Upper lobe of left lung (tissue), 4 donors: ENCODE data around the gene SF3A2.

Source experiments
- CTCF ChIP-seq, 6 experiments: fragments of 450-650 bp in 4 of 6; fragments of 200-600 bp in 2 of 6; sonication (generic) in 2 of 6; IDR thresholded peaks; one replicate each; pipeline ENCODE4 v1.5.1; 2016 to 2019; ENCODE audit warnings: antibody characterized with exemption in 6 of 6
- POLR2A ChIP-seq, 4 donors: fragments of 450-650 bp; IDR thresholded peaks; one replicate each; pipeline ENCODE4 v1.5.1; 2016 to 2017; ENCODE audit warnings: antibody characterized with exemption in 4 of 4, mild to moderate bottlenecking in 2 of 4

GRCh38 chr19:2226840-2227360 lies 9.7 kb upstream of the SF3A2 start:
- TF ChIP-seq CTCF (IDR thresholded peaks at IDR 0.05): no peak
- TF ChIP-seq POLR2A (IDR thresholded peaks at IDR 0.05): no peak
